HCT116 (cell line): ENCODE results near the gene AGTR1. TPM values are rescaled to one million over a fixed set of nuclear protein-coding genes. Genes with fewer than 3 reads are reported as not detected.

ENCODE experiments used
- ATAC-seq: fragments of 200-7000 bp; cut with Tn5 transposase; 2 replicates; pipeline ENCODE4 v1.9.1; 2020; ENCODE audit warnings: mild to moderate bottlenecking, moderate library complexity
- BruUV-seq: library from RNA; stranded (reverse); fragments of 400-500 nt; replicated peaks from 2 replicates; lab custom pipeline; 2021; lab: Mats Ljungman, UMichigan
- CTCF ChIA-PET: fragments of 300-600 bp; sonication (Branson Sonifier 250); formaldehyde crosslinking; loops from one replicate; lab custom pipeline; 2021; ENCODE audit warnings: antibody characterized with exemption; lab: Charles Lee
- POLR2A ChIA-PET: fragments of 300-600, 350-600 bp; sonication (Branson Sonifier 250); formaldehyde crosslinking; loops from one replicate; lab custom pipeline; 2021; ENCODE audit warnings: antibody characterized with exemption; lab: Charles Lee
- RAD21 ChIA-PET, 2 experiments: fragments of 300-600 bp; sonication (Branson Sonifier 250); formaldehyde crosslinking; loops; one replicate each; lab custom pipeline; 2023; ENCODE audit warnings: low total read pairs in 2 of 2; ENCODE audit not compliant: uncharacterized antibody in 2 of 2, unreplicated experiment in 2 of 2, low non-redundant PET in 1 of 2; lab: Charles Lee
- DNase-seq: peaks from one replicate; pipeline ENCODE4 v3.0.0-alpha.2; 2010; ENCODE audit warnings: low read depth, low spot score
- H2AFZ ChIP-seq: fragments of 200-600 bp; shearing (Covaris generic), sonication (generic); 2 replicates; pipeline ENCODE4 v1.6.1; 2017; ENCODE audit warnings: low read depth, mixed run types, mixed read lengths, antibody characterized with exemption, low read length; ENCODE audit not compliant: poor library complexity, severe bottlenecking
- H3K27ac ChIP-seq: 2 replicates; pipeline ENCODE4 v1.5.1; 2012; ENCODE audit warnings: low read depth, low read length
- H3K27me3 ChIP-seq: fragments of 200-600 bp; sonication (generic); 2 replicates; pipeline ENCODE4 v1.6.1; 2016; ENCODE audit warnings: mixed run types, low read length, mixed read lengths; ENCODE audit not compliant: insufficient read depth
- H3K36me3 ChIP-seq, 2 experiments: fragments of 200-500 bp in 1 of 2; fragments of 200-600 bp in 1 of 2; sonication (Bioruptor generic) in 1 of 2; sonication (generic) in 1 of 2; 2 replicates each; pipeline versions ENCODE4 v1.5.1 to v1.6.1; 2014 to 2016; ENCODE audit warnings: low read length in 2 of 2, inconsistent platforms in 1 of 2, mixed read lengths in 1 of 2, mixed run types in 1 of 2; ENCODE audit not compliant: insufficient read depth in 2 of 2, control insufficient read depth in 1 of 2
- H3K4me1 ChIP-seq, 2 experiments: fragments of 200-600 bp in 1 of 2; sonication (generic) in 1 of 2; 2 replicates each; pipeline versions ENCODE4 v1.5.1 to v1.6.1; 2012 to 2017; ENCODE audit warnings: low read length in 2 of 2, inconsistent platforms in 1 of 2, mild to moderate bottlenecking in 1 of 2, mixed read lengths in 1 of 2, mixed run types in 1 of 2, moderate library complexity in 1 of 2; ENCODE audit not compliant: insufficient read depth in 2 of 2, control insufficient read depth in 1 of 2
- H3K4me2 ChIP-seq: fragments of 200-600 bp; sonication (generic); 2 replicates; pipeline ENCODE4 v1.6.1; 2017; ENCODE audit warnings: mixed run types, low read length, mixed read lengths
- H3K4me3 ChIP-seq, 2 experiments: fragments of 200-600 bp in 1 of 2; sonication (generic) in 1 of 2; replicated peaks in 1 of 2; 2 replicates each; pipeline ENCODE4 v1.5.1; 2011 to 2016; ENCODE audit warnings: low read length in 2 of 2, control low read depth in 1 of 2, low read depth in 1 of 2, mild to moderate bottlenecking in 1 of 2, mixed read lengths in 1 of 2, mixed run types in 1 of 2
- H3K79me2 ChIP-seq: fragments of 200-600 bp; sonication (generic); 2 replicates; pipeline ENCODE4 v1.6.1; 2017; ENCODE audit warnings: mild to moderate bottlenecking, mixed run types, low read length, moderate library complexity, mixed read lengths; ENCODE audit not compliant: insufficient read depth
- H3K9ac ChIP-seq: fragments of 200-600 bp; sonication (generic); 2 replicates; pipeline ENCODE4 v1.6.1; 2016; ENCODE audit warnings: low read length, mixed read lengths
- H3K9me2 ChIP-seq: fragments of 200-600 bp; sonication (generic), shearing (Covaris generic); 2 replicates; pipeline ENCODE4 v1.6.1; 2017; ENCODE audit warnings: mixed run types, mild to moderate bottlenecking, moderate library complexity; ENCODE audit not compliant: insufficient read depth
- H3K9me3 ChIP-seq, 2 experiments: fragments of 200-500 bp in 1 of 2; fragments of 200-600 bp in 1 of 2; sonication (Bioruptor generic) in 1 of 2; sonication (generic) in 1 of 2; 2 replicates each; pipeline ENCODE4 v1.6.1; 2014 to 2017; ENCODE audit warnings: low read length in 2 of 2, mixed read lengths in 2 of 2, inconsistent platforms in 1 of 2, low read depth in 1 of 2, mild to moderate bottlenecking in 1 of 2, mixed run types in 1 of 2, moderate library complexity in 1 of 2; ENCODE audit not compliant: control insufficient read depth in 1 of 2, insufficient read depth in 1 of 2
- H4K20me1 ChIP-seq: fragments of 200-600 bp; sonication (generic), shearing (Covaris generic); 2 replicates; pipeline ENCODE4 v1.6.1; 2017; ENCODE audit warnings: mixed run types, mild to moderate bottlenecking, moderate library complexity; ENCODE audit not compliant: insufficient read depth
- ATF3 ChIP-seq: IDR thresholded peaks from 2 replicates; pipeline ENCODE4 v1.6.1; 2012
- CBX3 ChIP-seq: IDR thresholded peaks from 2 replicates; pipeline ENCODE4 v1.6.1; 2012; ENCODE audit warnings: low read depth
- CTCF ChIP-seq, 3 experiments: fragments of 200-600 bp in 1 of 3; sonication (generic) in 1 of 3; IDR thresholded peaks in 2 of 3; conservative IDR thresholded peaks in 1 of 3; 2 replicates each; pipeline ENCODE4 v1.5.1; 2012 to 2017; ENCODE audit warnings: low read depth in 2 of 3, low read length in 2 of 3, antibody characterized with exemption in 1 of 3, borderline replicate concordance in 1 of 3, control low read depth in 1 of 3, mild to moderate bottlenecking in 1 of 3, mixed read lengths in 1 of 3, mixed run types in 1 of 3, moderate library complexity in 1 of 3; ENCODE audit not compliant: insufficient read depth in 1 of 3
- EGR1 ChIP-seq: IDR thresholded peaks from 2 replicates; pipeline ENCODE4 v1.6.1; 2012; ENCODE audit warnings: low read depth
- ELF1 ChIP-seq: IDR thresholded peaks from 2 replicates; pipeline ENCODE4 v1.6.1; 2012; ENCODE audit warnings: low read depth, borderline replicate concordance
- EZH2 ChIP-seq: fragments of 200-600 bp; sonication (generic); IDR thresholded peaks from 2 replicates; pipeline ENCODE4 v1.6.1; 2017; ENCODE audit warnings: antibody characterized with exemption, mixed run types
- EZH2phosphoT487 ChIP-seq: fragments of 200-600 bp; IDR thresholded peaks from 2 replicates; pipeline ENCODE4 v1.6.1; 2018; ENCODE audit warnings: antibody characterized with exemption, borderline replicate concordance
- JUND ChIP-seq: IDR thresholded peaks from 2 replicates; pipeline ENCODE4 v1.6.1; 2012
- MAX ChIP-seq: IDR thresholded peaks from 2 replicates; pipeline ENCODE4 v1.6.1; 2012
- POLR2A ChIP-seq: IDR thresholded peaks from 2 replicates; pipeline ENCODE4 v1.7.0; 2011; ENCODE audit warnings: borderline replicate concordance; ENCODE audit not compliant: insufficient read depth, insufficient read length; ENCODE audit errors: extremely low read depth
- POLR2AphosphoS5 ChIP-seq: IDR thresholded peaks from 2 replicates; pipeline ENCODE4 v1.6.1; 2011; ENCODE audit warnings: mild to moderate bottlenecking, low read depth, low read length, moderate library complexity
- RAD21 ChIP-seq: IDR thresholded peaks from 2 replicates; pipeline ENCODE4 v1.6.1; 2012; ENCODE audit warnings: low read depth, mild to moderate bottlenecking
- REST ChIP-seq: IDR thresholded peaks from 2 replicates; pipeline ENCODE4 v1.6.1; 2012; ENCODE audit warnings: low read depth
- SIN3A ChIP-seq: IDR thresholded peaks from 2 replicates; pipeline ENCODE4 v1.6.1; 2012; ENCODE audit warnings: low read depth
- SRF ChIP-seq: IDR thresholded peaks from 2 replicates; pipeline ENCODE4 v1.6.1; 2012; ENCODE audit warnings: low read depth
- TCF7L2 ChIP-seq: IDR thresholded peaks from 2 replicates; pipeline ENCODE4 v1.7.0; 2011; ENCODE audit warnings: borderline replicate concordance, inconsistent platforms; ENCODE audit not compliant: insufficient read depth, insufficient read length; ENCODE audit errors: extremely low read depth
- YY1 ChIP-seq: IDR thresholded peaks from 2 replicates; pipeline ENCODE4 v1.6.1; 2011; ENCODE audit warnings: low read length, low read depth, moderate library complexity, mild to moderate bottlenecking; ENCODE audit not compliant: insufficient replicate concordance; ENCODE audit errors: extremely low read depth
- ZFX ChIP-seq: fragments of 450-650 bp; IDR thresholded peaks from 2 replicates; pipeline ENCODE4 v1.6.1; 2017
- ZNF274 ChIP-seq: fragments of 200-500 bp; sonication (Bioruptor generic); IDR thresholded peaks from 2 replicates; pipeline ENCODE4 v1.6.1; 2014; ENCODE audit warnings: mild to moderate bottlenecking, low read depth, low read length, inconsistent platforms
- intact Hi-C: fragments of 100-400 bp; cut with micrococcal nuclease; formaldehyde crosslinking; loops from 2 replicates; pipeline ENCODE4 v1.10.0; 2022
- total RNA-seq: library from RNA; stranded (reverse); gene quantifications from one replicate; pipeline ENCODE4 v1.2.1, GENCODE V29; 2021; ENCODE audit not compliant: unreplicated experiment

AGTR1 gene
- total RNA-seq, 1 experiment from 2014 or later: not detected

- TF ChIP-seq EGR1 (no peak), YY1 (no peak), ATF3 (no peak), POLR2A (no peak), JUND (no peak), EZH2 (no peak), CBX3 (no peak), ELF1 (no peak), POLR2AphosphoS5 (no peak), SIN3A (no peak)
Measured at GRCh38 chr3:148755570-148755969, 57.9 kb downstream of the AGTR1 start (continued).

GRCh38 chr3:148756311-148756710 lies 58.6 kb downstream of the AGTR1 start:
- intact Hi-C loops: no loop called here
- Histone ChIP-seq H3K36me3 (no peaks in the 10 kb centered on the region), H3K4me1 (peaks cover 0 to 11% of the 10 kb centered on the region in 2 experiments; a peak in 2 of 4 replicates), H3K4me2 (no peak overlapping the region), H2AFZ (no peak overlapping the region), H3K9me2 (no peaks in the 10 kb centered on the region), H3K9me3 (no peaks in the 10 kb centered on the region), H3K79me2 (no peaks in the 10 kb centered on the region), H3K27me3 (no peaks in the 10 kb centered on the region), H4K20me1 (no peaks in the 10 kb centered on the region), H3K9ac (no peak overlapping the region), H3K4me3 (no peak overlapping the region), H3K27ac (no peak overlapping the region)
- CTCF ChIA-PET: no interaction called here
- DNase-seq (no peak), ATAC-seq (no peak)
- POLR2A ChIA-PET: no interaction called here
- no peak for TF ChIP-seq YY1
- no peak for TF ChIP-seq CTCF (IDR thresholded peaks at IDR 0.05 in 2 of 3, conservative IDR thresholded peaks at IDR 0.05 in 1 of 3; ENCODE audit: borderline replicate concordance in 1 of 3, insufficient read depth in 1 of 3, low read depth in 2 of 3, low read length in 2 of 3)
- no peak for TF ChIP-seq ATF3
- no peak for TF ChIP-seq ZFX
- TF ChIP-seq POLR2A: no peak
- no peak for TF ChIP-seq SIN3A
- TF ChIP-seq TCF7L2: no peak
- no peak for TF ChIP-seq EZH2
- no peak for TF ChIP-seq RAD21
- TF ChIP-seq REST: no peak
- TF ChIP-seq EZH2phosphoT487: no peak
- no peak for TF ChIP-seq JUND
- TF ChIP-seq ELF1: no peak
- no peak for TF ChIP-seq POLR2AphosphoS5
- TF ChIP-seq SRF: no peak
- no peak for TF ChIP-seq EGR1
- no peak for TF ChIP-seq ZNF274
- TF ChIP-seq MAX: no peak
- RAD21 ChIA-PET: no interaction called here
- BruUV-seq: no TSS peak
